CD14-positive monocyte (primary cell): ENCODE results near the gene IL9. TPM values are rescaled to one million over a fixed set of nuclear protein-coding genes. Genes with fewer than 3 reads are reported as not detected.

ENCODE experiments used
- DNase-seq, 3 donors: peaks; one replicate each; pipeline ENCODE4 v3.0.0-alpha.2; 2011 to 2022
- H2AFZ ChIP-seq: 2 replicates; pipeline ENCODE4 v1.6.0; 2012; ENCODE audit warnings: mild to moderate bottlenecking, low read depth, low read length, inconsistent platforms; ENCODE audit not compliant: insufficient read depth, poor library complexity, severe bottlenecking
- H3K27ac ChIP-seq, 2 donors: 1 replicate in 1 of 2; 2 replicates in 1 of 2; pipeline ENCODE4 v1.5.1; 2012 to 2013; ENCODE audit warnings: low read length in 2 of 2, control low read depth in 1 of 2, inconsistent platforms in 1 of 2, low read depth in 1 of 2, mild to moderate bottlenecking in 1 of 2
- H3K27me3 ChIP-seq, 2 donors: one replicate each; pipeline versions ENCODE4 v1.6.0 to v1.6.1; 2011 to 2013; ENCODE audit warnings: low read length in 2 of 2; ENCODE audit not compliant: control insufficient read depth in 2 of 2, insufficient read depth in 2 of 2
- H3K36me3 ChIP-seq, 2 donors: replicated peaks in 1 of 2; 1 replicate in 1 of 2; 2 replicates in 1 of 2; pipeline versions ENCODE4 v1.5.1 to v1.6.1; 2012 to 2013; ENCODE audit warnings: low read length in 2 of 2, control low read depth in 1 of 2, inconsistent platforms in 1 of 2, mild to moderate bottlenecking in 1 of 2; ENCODE audit not compliant: insufficient read depth in 2 of 2, control insufficient read depth in 1 of 2
- H3K4me1 ChIP-seq, 2 donors: 1 replicate in 1 of 2; 2 replicates in 1 of 2; pipeline versions ENCODE4 v1.5.1 to v1.6.1; 2012 to 2013; ENCODE audit warnings: low read length in 2 of 2, control low read depth in 1 of 2, inconsistent platforms in 1 of 2, mild to moderate bottlenecking in 1 of 2, moderate library complexity in 1 of 2; ENCODE audit not compliant: insufficient read depth in 2 of 2, control insufficient read depth in 1 of 2
- H3K4me2 ChIP-seq: replicated peaks from 2 replicates; pipeline ENCODE3; 2012; ENCODE audit warnings: low read length, moderate library complexity, mild to moderate bottlenecking; ENCODE audit not compliant: poor library complexity, severe bottlenecking; ENCODE audit errors: extremely low read depth
- H3K4me3 ChIP-seq, 3 experiments: fragments of 200-600 bp in 1 of 3; sonication (generic) in 1 of 3; replicated peaks in 1 of 3; 1 replicate in 2 of 3; 2 replicates in 1 of 3; pipeline ENCODE4 v1.5.1; 2011 to 2013; ENCODE audit warnings: low read length in 3 of 3, mild to moderate bottlenecking in 3 of 3, control low read depth in 2 of 3, low read depth in 2 of 3, inconsistent platforms in 1 of 3, moderate library complexity in 1 of 3
- H3K79me2 ChIP-seq: 2 replicates; pipeline ENCODE4 v1.6.0; 2012; ENCODE audit warnings: mild to moderate bottlenecking, control low read depth, inconsistent platforms, low read length, moderate library complexity; ENCODE audit not compliant: insufficient read depth
- H3K9ac ChIP-seq: 2 replicates; pipeline ENCODE4 v1.6.0; 2017; ENCODE audit warnings: low read length, mild to moderate bottlenecking; ENCODE audit not compliant: insufficient read depth, poor library complexity, severe bottlenecking
- H3K9me3 ChIP-seq, 2 donors: replicated peaks in 1 of 2; 1 replicate in 1 of 2; 2 replicates in 1 of 2; pipeline versions ENCODE4 v1.5.1 to v1.6.1; 2012 to 2013; ENCODE audit warnings: low read length in 2 of 2, control low read depth in 1 of 2; ENCODE audit not compliant: control insufficient read depth in 1 of 2, insufficient read depth in 1 of 2
- H4K20me1 ChIP-seq: 2 replicates; pipeline ENCODE4 v1.6.0; 2012; ENCODE audit warnings: mild to moderate bottlenecking, low read length, control low read depth, moderate library complexity; ENCODE audit not compliant: insufficient read depth
- H3K27ac Mint-ChIP-seq, 7 donors: one replicate each; pipeline ENCODE4 v1.8.0; 2020; ENCODE audit warnings: mild to moderate bottlenecking in 7 of 7, mixed read lengths in 7 of 7, moderate library complexity in 6 of 7, inconsistent platforms in 2 of 7
- H3K27me3 Mint-ChIP-seq, 3 donors: one replicate each; pipeline ENCODE4 v1.8.0; 2021 to 2022; ENCODE audit warnings: low read depth in 3 of 3, mild to moderate bottlenecking in 3 of 3, mixed read lengths in 3 of 3, moderate library complexity in 3 of 3, inconsistent platforms in 1 of 3
- H3K36me3 Mint-ChIP-seq, 2 donors: one replicate each; pipeline ENCODE4 v1.8.0; 2020; ENCODE audit warnings: mixed read lengths in 2 of 2, inconsistent platforms in 1 of 2, mild to moderate bottlenecking in 1 of 2
- H3K4me1 Mint-ChIP-seq: one replicate; pipeline ENCODE4 v1.8.0; 2020; ENCODE audit warnings: mild to moderate bottlenecking, mixed read lengths
- H3K4me3 Mint-ChIP-seq, 2 donors: one replicate each; pipeline ENCODE4 v1.8.0; 2020; ENCODE audit warnings: mild to moderate bottlenecking in 2 of 2, mixed read lengths in 2 of 2, moderate library complexity in 1 of 2
- H3K9me3 Mint-ChIP-seq, 7 donors: one replicate each; pipeline ENCODE4 v1.8.0; 2020 to 2022; ENCODE audit warnings: mixed read lengths in 7 of 7, mild to moderate bottlenecking in 6 of 7, moderate library complexity in 6 of 7, inconsistent platforms in 2 of 7
- WGBS: methylation state at CpG from one replicate; pipeline ENCODE4 v1.1.5; 2013; ENCODE audit warnings: missing lambda C conversion rate; ENCODE audit not compliant: insufficient coverage; 5-methylcytosine and 5-hydroxymethylcytosine counted together
- intact Hi-C, 2 donors: fragments of 100-400 bp; cut with micrococcal nuclease; formaldehyde crosslinking; loops; one replicate each; pipeline versions ENCODE4 v1.15.0 to v1.15.1; 2023
- polyA plus RNA-seq, 3 donors: library from polyadenylated mRNA; depleted of rRNA in 1 of 3; unstranded in 2 of 3; stranded (reverse) in 1 of 3; fragments of 300-500 nt in 2 of 3; fragments of >200 nt in 1 of 3; fragmentation: Illumina TruSeq in 2 of 3; gene quantifications; 1 replicate in 2 of 3; 2 replicates in 1 of 3; pipeline ENCODE4 v1.2.3, GENCODE V29; 2012 to 2021
- TF ChIP-seq, protein P1 (sequence below): fragments of 200-600 bp; IDR thresholded peaks from one replicate; pipeline ENCODE4 v1.8.0; 2022; ENCODE audit warnings: antibody characterized with exemption, mild to moderate bottlenecking

The IL9 gene
- polyA plus RNA-seq, 3 donors = not detected

DNA sequence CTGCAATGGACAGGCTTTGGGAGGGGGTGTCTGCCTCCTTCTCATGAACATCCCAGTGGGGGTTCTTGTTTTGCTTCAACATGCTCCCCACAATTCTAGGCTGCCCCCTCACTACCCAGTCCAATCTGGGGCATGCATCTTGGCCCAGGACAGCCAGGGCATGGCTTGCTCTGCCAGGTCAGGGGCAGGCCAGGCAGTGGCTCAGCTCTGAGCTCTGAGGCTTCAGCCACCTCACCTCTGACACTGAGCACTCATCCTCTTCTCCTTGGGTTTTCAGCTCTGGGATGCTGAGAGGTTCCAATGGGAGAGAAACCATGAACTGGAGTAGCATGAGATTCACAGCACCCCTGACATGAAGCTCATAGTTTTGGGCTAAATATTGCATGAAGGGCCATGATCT lies 49.3 kb downstream of the IL9 start:
- no peaks in the 10 kb centered on the region for H3K4me1 Mint-ChIP-seq
- no peaks in the 10 kb centered on the region for H3K36me3 Mint-ChIP-seq
- H2AFZ ChIP-seq = no peak overlapping the region
- H3K9me3 ChIP-seq = no peaks in the 10 kb centered on the region
- H3K27ac Mint-ChIP-seq = no peak overlapping the region
- H4K20me1 ChIP-seq = no peaks in the 10 kb centered on the region
- H3K27me3 Mint-ChIP-seq = peaks cover 10 to 13% (median 11%) of the 10 kb centered on the region in 3 donors
- no peak overlapping the region for H3K4me3 ChIP-seq
- no peak overlapping the region for H3K27ac ChIP-seq
- TF ChIP-seq, protein P1, sequence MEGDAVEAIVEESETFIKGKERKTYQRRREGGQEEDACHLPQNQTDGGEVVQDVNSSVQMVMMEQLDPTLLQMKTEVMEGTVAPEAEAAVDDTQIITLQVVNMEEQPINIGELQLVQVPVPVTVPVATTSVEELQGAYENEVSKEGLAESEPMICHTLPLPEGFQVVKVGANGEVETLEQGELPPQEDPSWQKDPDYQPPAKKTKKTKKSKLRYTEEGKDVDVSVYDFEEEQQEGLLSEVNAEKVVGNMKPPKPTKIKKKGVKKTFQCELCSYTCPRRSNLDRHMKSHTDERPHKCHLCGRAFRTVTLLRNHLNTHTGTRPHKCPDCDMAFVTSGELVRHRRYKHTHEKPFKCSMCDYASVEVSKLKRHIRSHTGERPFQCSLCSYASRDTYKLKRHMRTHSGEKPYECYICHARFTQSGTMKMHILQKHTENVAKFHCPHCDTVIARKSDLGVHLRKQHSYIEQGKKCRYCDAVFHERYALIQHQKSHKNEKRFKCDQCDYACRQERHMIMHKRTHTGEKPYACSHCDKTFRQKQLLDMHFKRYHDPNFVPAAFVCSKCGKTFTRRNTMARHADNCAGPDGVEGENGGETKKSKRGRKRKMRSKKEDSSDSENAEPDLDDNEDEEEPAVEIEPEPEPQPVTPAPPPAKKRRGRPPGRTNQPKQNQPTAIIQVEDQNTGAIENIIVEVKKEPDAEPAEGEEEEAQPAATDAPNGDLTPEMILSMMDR = no peak
- H3K36me3 ChIP-seq = no peaks in the 10 kb centered on the region
- no peaks in the 10 kb centered on the region for H3K27me3 ChIP-seq
- intact Hi-C loops = no loop called here
- peaks cover 0 to 3% (median 0%) of the 10 kb centered on the region in 7 donors for H3K9me3 Mint-ChIP-seq
- no peak for DNase-seq
- no peaks in the 10 kb centered on the region for H3K79me2 ChIP-seq
- H3K4me1 ChIP-seq = no peaks in the 10 kb centered on the region
- no peak overlapping the region for H3K4me2 ChIP-seq
- no peak overlapping the region for H3K9ac ChIP-seq
- no peak overlapping the region for H3K4me3 Mint-ChIP-seq

DNA sequence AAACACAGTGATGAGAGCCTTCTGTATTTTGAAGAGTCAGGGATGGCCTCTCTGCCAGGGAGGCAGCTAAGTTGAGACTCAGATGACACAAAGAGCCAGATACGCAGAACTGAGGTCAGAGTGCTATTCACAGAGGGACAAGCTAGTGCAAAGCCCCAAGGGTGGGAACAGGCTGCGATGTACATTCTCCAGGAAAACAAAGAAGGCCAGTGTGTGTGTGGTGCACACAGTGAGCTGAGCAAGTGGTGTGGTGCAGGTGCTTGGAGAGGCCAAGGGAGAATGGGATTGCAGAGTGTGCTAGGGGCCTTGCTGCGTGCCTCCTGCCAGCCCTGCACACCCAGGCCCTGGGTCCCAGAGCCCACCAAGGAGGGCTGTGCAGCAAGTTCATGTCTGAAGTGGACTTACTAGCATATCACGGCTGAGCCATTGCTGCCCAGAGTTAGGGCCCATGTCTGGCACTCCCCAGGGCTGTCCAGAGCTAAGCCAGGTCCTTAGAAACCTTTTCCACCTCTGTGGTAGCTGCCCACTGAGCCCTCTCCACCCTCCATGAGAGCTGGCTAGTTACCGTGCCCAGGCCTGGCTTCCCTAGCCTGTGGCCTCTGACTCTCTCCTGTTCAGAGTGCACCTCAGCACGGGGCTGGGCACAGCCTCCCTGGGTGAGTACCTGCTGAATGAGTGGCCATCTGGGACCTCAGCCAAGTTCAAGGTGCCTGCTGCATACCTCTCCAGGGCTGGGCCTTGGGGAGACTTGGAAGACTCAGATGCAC lies 51.9 kb downstream of the IL9 start:
- Mint-ChIP-seq H3K27ac (no peak overlapping the region), H3K36me3 (no peaks in the 10 kb centered on the region), H3K4me1 (no peaks in the 10 kb centered on the region), H3K9me3 (peaks cover 0 to 8% (median under 1%) of the 10 kb centered on the region in 7 donors), H3K4me3 (no peak overlapping the region), H3K27me3 (peaks cover 10 to 24% (median 20%) of the 10 kb centered on the region in 3 donors)
- Histone ChIP-seq H3K36me3 (no peaks in the 10 kb centered on the region), H3K4me1 (no peaks in the 10 kb centered on the region), H3K9ac (no peak overlapping the region), H3K4me3 (no peak overlapping the region), H3K4me2 (no peak overlapping the region), H3K27ac (no peak overlapping the region), H3K79me2 (no peaks in the 10 kb centered on the region), H4K20me1 (no peaks in the 10 kb centered on the region), H3K27me3 (peaks cover 0 to 10% of the 10 kb centered on the region in 2 donors), H2AFZ (no peak overlapping the region), H3K9me3 (no peaks in the 10 kb centered on the region)
- intact Hi-C loops = no loop called here
- TF ChIP-seq, protein P1 = no peak
- DNase-seq = no peak
- 92% methylated on average over 6 of the region's 6 CpGs for WGBS
